ENCODE data around the gene ALLC.
"Not testable (repeated sequence)": the region's sequence is repeated elsewhere in the genome, so short reads cannot be mapped to it uniquely, and the experiment has no call there.

ALLC gene

GRCh38 chr2:3656762-3657721 lies 958 bp upstream of the ALLC start:
- FAIRE-seq, result no peak

GRCh38 chr2:3659447-3660432 lies 1.7 kb downstream of the ALLC start:
- no peak for FAIRE-seq

GRCh38 chr2:3660640-3661039 lies 2.6 kb downstream of the ALLC start:
- FAIRE-seq, result not testable (repeated sequence)

- no peak for FAIRE-seq
Observed at GRCh38 chr2:3661149-3661660, 3.2 kb downstream of the ALLC start.

- no peak for FAIRE-seq
Observed at GRCh38 chr2:3662239-3662638, 4.2 kb downstream of the ALLC start.

GRCh38 chr2:3664118-3664517 lies 6.1 kb downstream of the ALLC start:
- FAIRE-seq, result no peak

- no peak for FAIRE-seq
Observed at GRCh38 chr2:3664925-3665324, 6.9 kb downstream of the ALLC start.

GRCh38 chr2:3665886-3666612 lies 8.0 kb downstream of the ALLC start:
- no peak for FAIRE-seq

- FAIRE-seq, result no peak
Observed at GRCh38 chr2:3666613-3666975, 8.6 kb downstream of the ALLC start.

- no peak for FAIRE-seq
Observed at GRCh38 chr2:3667151-3667631, 9.2 kb downstream of the ALLC start.

- FAIRE-seq, result no peak
Observed at GRCh38 chr2:3669656-3670055, 11.7 kb downstream of the ALLC start.

- FAIRE-seq, result no peak
Observed at GRCh38 chr2:3670376-3670775, 12.4 kb downstream of the ALLC start.

GRCh38 chr2:3670941-3671340 lies 12.9 kb downstream of the ALLC start:
- FAIRE-seq, result no peak

GRCh38 chr2:3672861-3673678 lies 15.1 kb downstream of the ALLC start:
- no peak for FAIRE-seq

- FAIRE-seq, result no peak
Observed at GRCh38 chr2:3674066-3674845, 16.3 kb downstream of the ALLC start.

- no peak for FAIRE-seq
Observed at GRCh38 chr2:3675687-3676086, 17.7 kb downstream of the ALLC start.

- FAIRE-seq, result no peak
Observed at GRCh38 chr2:3677436-3677835, 19.4 kb downstream of the ALLC start.

GRCh38 chr2:3678212-3678611 lies 20.2 kb downstream of the ALLC start:
- FAIRE-seq, result no peak

GRCh38 chr2:3679180-3679579 lies 21.2 kb downstream of the ALLC start:
- no peak for FAIRE-seq

GRCh38 chr2:3679616-3680393 lies 21.8 kb downstream of the ALLC start:
- no peak for FAIRE-seq

Data from A204.1 (cell line).